Tibial nerve (tissue), 4 donors: Measurements from ENCODE around the gene PVALEF. TPM values are rescaled to one million over a fixed set of nuclear protein-coding genes. Genes with fewer than 3 reads are reported as not detected.
A peak's percentile ranks its signal among the peaks of the same experiment; 100 is the strongest.
"Not testable (repeated sequence)": the region's sequence is repeated elsewhere in the genome, so short reads cannot be mapped to it uniquely, and the experiment has no call there.

Source experiments
- DNase-seq, 2 donors: peaks; one replicate each; pipeline ENCODE4 v3.0.0-alpha.2; 2019; ENCODE audit warnings: low spot score in 2 of 2
- H3K27ac ChIP-seq, 4 donors: fragments of 200-600 bp; sonication (generic) in 3 of 4; one replicate each; pipeline ENCODE4 v1.5.1; 2017 to 2019; ENCODE audit warnings: mild to moderate bottlenecking in 1 of 4
- H3K27me3 ChIP-seq, 2 donors: fragments of 200-600 bp; sonication (generic) in 1 of 2; one replicate each; pipeline versions ENCODE4 v1.5.1 to v1.6.0; 2017 to 2019
- H3K36me3 ChIP-seq, 3 donors: fragments of 200-600 bp; sonication (generic); one replicate each; pipeline ENCODE4 v1.5.1; 2018 to 2019
- H3K4me1 ChIP-seq, 4 donors: fragments of 200-600 bp; sonication (generic) in 3 of 4; one replicate each; pipeline ENCODE4 v1.5.1; 2017 to 2019
- H3K4me3 ChIP-seq, 4 donors: fragments of 200-600 bp; sonication (generic) in 3 of 4; one replicate each; pipeline ENCODE4 v1.5.1; 2017 to 2019; ENCODE audit warnings: mild to moderate bottlenecking in 1 of 4, moderate library complexity in 1 of 4
- H3K9me3 ChIP-seq, 4 donors: fragments of 200-600 bp; sonication (generic) in 3 of 4; one replicate each; pipeline ENCODE4 v1.5.1; 2017 to 2019
- CTCF ChIP-seq, 5 experiments: fragments of 200-600 bp in 3 of 5; fragments of 450-650 bp in 2 of 5; sonication (generic) in 3 of 5; IDR thresholded peaks; one replicate each; pipeline ENCODE4 v1.5.1; 2016 to 2019; ENCODE audit warnings: antibody characterized with exemption in 5 of 5, mild to moderate bottlenecking in 3 of 5, moderate library complexity in 2 of 5
- EP300 ChIP-seq, 2 donors: sonication (generic); formaldehyde crosslinking; IDR thresholded peaks; one replicate each; pipeline ENCODE4 v1.6.1; 2017; ENCODE audit warnings: antibody characterized with exemption in 2 of 2, mild to moderate bottlenecking in 1 of 2
- POLR2A ChIP-seq, 2 donors: fragments of 450-650 bp; IDR thresholded peaks; one replicate each; pipeline ENCODE4 v1.6.1; 2017; ENCODE audit warnings: antibody characterized with exemption in 2 of 2, mild to moderate bottlenecking in 2 of 2, moderate library complexity in 2 of 2
- WGBS, 2 donors: methylation state at CpG; one replicate each; pipeline ENCODE4 v1.1.5; 2018; 5-methylcytosine and 5-hydroxymethylcytosine counted together
- total RNA-seq, 4 donors: library from RNA; depleted of rRNA; stranded (reverse); fragments of >200 nt; gene quantifications; one replicate each; pipeline ENCODE4 v1.1.0, GENCODE V29; 2016

The PVALEF gene
- total RNA-seq, 4 donors from 2014 or later: not detected

GRCh38 chr17:81150377-81151077, 14.8 kb upstream of the PVALEF start:
- Histone ChIP-seq H3K4me1 (peaks cover 0 to 25% (median 0%) of the 10 kb centered on the region in 4 donors), H3K4me3 (no peak overlapping the region), H3K27me3 (no peaks in the 10 kb centered on the region), H3K27ac (peak overlapping the region in 1 of 4 donors; percentile 67), H3K36me3 (no peaks in the 10 kb centered on the region), H3K9me3 (no peaks in the 10 kb centered on the region)
- WGBS, 2 donors: 62 to 63% methylated on average over 9 to 14 of the region's 14 CpGs
- DNase-seq: no peak
- peak in 1 of 2 donors; percentile 32 for TF ChIP-seq EP300 (IDR thresholded peaks at IDR 0.05)
- TF ChIP-seq CTCF (IDR thresholded peaks at IDR 0.05): no peak

- H3K27me3 ChIP-seq: no peaks in the 10 kb centered on the region
- no peaks in the 10 kb centered on the region for H3K9me3 ChIP-seq
- H3K4me3 ChIP-seq: no peak overlapping the region
- 48 to 65% methylated on average over 8 to 12 of the region's 13 CpGs for WGBS, 2 donors
- TF ChIP-seq POLR2A (IDR thresholded peaks at IDR 0.05) (no peak), EP300 (IDR thresholded peaks at IDR 0.05) (no peak), CTCF (IDR thresholded peaks at IDR 0.05) (no peak)
- no peaks in the 10 kb centered on the region for H3K36me3 ChIP-seq
- peaks cover 0 to 25% (median 0%) of the 10 kb centered on the region in 4 donors for H3K4me1 ChIP-seq
- H3K27ac ChIP-seq: peak overlapping the region in 1 of 4 donors; percentile 67
- no peak for DNase-seq
Observed at GRCh38 chr17:81151278-81151677, 14.0 kb upstream of the PVALEF start.

GRCh38 chr17:81152288-81152828, 12.9 kb upstream of the PVALEF start:
- Histone ChIP-seq H3K4me3 (no peak overlapping the region), H3K4me1 (peaks cover 0 to 25% (median 0%) of the 10 kb centered on the region in 4 donors), H3K27ac (peak overlapping the region in 2 of 4 donors; percentile 43 to 67), H3K9me3 (no peaks in the 10 kb centered on the region), H3K36me3 (no peaks in the 10 kb centered on the region), H3K27me3 (no peaks in the 10 kb centered on the region)
- 57 to 59% methylated on average over 8 of the region's 8 CpGs for WGBS, 2 donors
- TF ChIP-seq CTCF (IDR thresholded peaks at IDR 0.05): no peak
- no peak for DNase-seq

DNA sequence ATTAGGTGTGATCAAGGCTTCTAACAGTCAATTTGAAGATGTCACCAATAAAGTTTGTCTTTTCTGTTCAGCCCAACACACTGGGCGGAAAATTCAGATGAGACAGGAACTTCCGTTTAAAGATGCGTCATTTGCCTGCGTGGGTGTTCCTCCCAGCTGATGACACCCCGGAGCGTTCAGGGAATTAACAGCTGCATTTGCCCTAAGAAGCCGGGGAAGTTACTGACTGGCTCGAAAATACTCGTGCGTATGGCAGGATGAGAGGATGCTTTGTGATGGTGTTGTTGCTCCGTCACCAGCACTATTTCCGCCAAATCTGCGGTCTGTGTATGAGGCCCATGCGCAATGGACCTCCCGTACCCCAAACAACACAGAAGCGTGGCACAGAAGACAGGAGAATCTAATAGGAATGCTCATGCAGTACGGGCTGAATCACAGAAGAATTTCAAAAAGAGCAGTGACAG, 11.9 kb upstream of the PVALEF start:
- no peaks in the 10 kb centered on the region for H3K9me3 ChIP-seq
- H3K27ac ChIP-seq: peak overlapping the region in 2 of 4 donors; percentile 15 to 67
- peak; percentile 66 for DNase-seq
- whole genome bisulfite sequencing, 2 donors: 48 to 59% methylated on average over 17 of the region's 17 CpGs
- no peaks in the 10 kb centered on the region for H3K27me3 ChIP-seq
- peaks cover 0 to 25% (median 0%) of the 10 kb centered on the region in 4 donors for H3K4me1 ChIP-seq
- TF ChIP-seq POLR2A (IDR thresholded peaks at IDR 0.05) (peak in 1 of 2 donors; percentile 35), EP300 (IDR thresholded peaks at IDR 0.05) (peak in 1 of 2 donors; percentile 65), CTCF (IDR thresholded peaks at IDR 0.05) (no peak)
- no peak overlapping the region for H3K4me3 ChIP-seq
- no peaks in the 10 kb centered on the region for H3K36me3 ChIP-seq

GRCh38 chr17:81154016-81154415, 11.3 kb upstream of the PVALEF start:
- DNase-seq, H3K36me3 ChIP-seq, H3K4me3 ChIP-seq, H3K9me3 ChIP-seq, H3K27me3 ChIP-seq: not testable (repeated sequence)
- H3K4me1 ChIP-seq: peaks cover 0 to 25% (median 0%) of the 10 kb centered on the region in 4 donors
- peak overlapping the region in 2 of 4 donors; percentile 15 to 67 for H3K27ac ChIP-seq
- WGBS, 2 donors: 90% methylated on average over 9 of the region's 9 CpGs
